ENCODE results near the gene NR2F2. TPM values are rescaled to one million over a fixed set of nuclear protein-coding genes. Genes with fewer than 3 reads are reported as not detected.
A peak's percentile ranks its signal among the peaks of the same experiment; 100 is the strongest.

NR2F2 gene
- total and polyA plus RNA-seq, 2 of the 13 experiments (the other 11 are each of a cell fraction or from before 2014, with no cell fraction given) = 3.5 to 4.7 TPM

DNA sequence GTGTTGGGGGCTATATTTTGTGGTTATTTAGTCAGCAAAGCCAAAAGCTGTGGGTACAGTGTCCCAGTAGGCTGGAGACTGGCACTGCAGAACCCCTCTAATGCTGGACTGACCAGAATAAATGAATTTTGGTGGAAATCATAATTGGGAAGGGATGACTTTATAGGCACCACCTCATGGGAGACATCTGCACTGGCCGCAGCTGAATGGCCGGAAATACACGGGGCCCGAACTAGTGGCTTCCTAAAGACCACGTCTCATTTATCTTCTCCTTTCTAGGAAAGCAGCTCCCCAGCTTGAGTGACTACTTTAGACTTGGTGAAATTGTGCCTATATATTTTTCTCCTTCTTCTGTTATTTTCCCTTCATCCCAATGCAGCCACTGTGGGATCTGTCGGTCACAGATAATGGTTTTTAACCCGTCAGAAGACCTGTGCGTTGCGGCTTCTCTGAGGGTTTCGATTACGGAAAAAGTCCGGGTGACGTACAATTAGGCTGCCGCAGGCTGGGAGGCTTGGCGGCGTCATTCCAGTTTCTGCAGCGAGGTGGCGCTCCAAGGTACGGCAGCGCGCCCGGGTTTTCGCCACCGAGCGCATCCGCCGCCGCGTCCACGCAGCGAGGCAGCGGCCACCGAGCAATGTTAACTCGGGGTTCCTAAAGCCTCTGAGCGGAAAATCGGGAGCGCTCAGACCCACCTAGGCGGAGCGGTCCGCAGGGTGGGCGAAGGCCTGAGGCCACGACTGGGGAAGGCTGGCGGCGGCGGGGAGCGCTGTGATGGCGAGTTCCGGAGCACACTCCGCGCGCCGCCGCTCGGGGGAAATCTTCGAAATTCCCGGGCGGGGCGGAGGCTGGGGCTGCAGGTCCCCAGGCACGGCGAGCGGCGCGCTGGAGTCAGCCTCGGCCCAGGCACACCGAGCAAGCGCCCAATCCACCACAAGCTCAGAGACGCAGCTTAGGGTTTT, 26.3 kb downstream of the NR2F2 start (continued):
- 0 out of 2 replicates have a peak, but pooled peaks have one; percentile 61 for TF ChIP-seq ZBTB21 (CRISPR knock-in tag; IDR thresholded peaks at IDR 0.05)
- no peak for TF ChIP-seq TOPORS (CRISPR knock-in tag; IDR thresholded peaks at IDR 0.05)
- 0 out of 2 replicates have a peak, but pooled peaks have one; percentile 27 for TF ChIP-seq ZNF639 (CRISPR knock-in tag; conservative IDR thresholded peaks at IDR 0.05)
- TF ChIP-seq ATF5 (CRISPR knock-in tag; IDR thresholded peaks at IDR 0.05; ENCODE audit: low read depth) = no peak
- TF ChIP-seq SMAD1 (CRISPR knock-in tag; IDR thresholded peaks at IDR 0.05; ENCODE audit: borderline replicate concordance, low read depth) = no peak
- no peak for TF ChIP-seq MTF1 (CRISPR knock-in tag; IDR thresholded peaks at IDR 0.05)
- TF ChIP-seq ZNF24 (IDR thresholded peaks at IDR 0.05) = no peak
- TF ChIP-seq BCL3 (CRISPR knock-in tag; IDR thresholded peaks at IDR 0.05) = peak; percentile 71; the same call in 1 of the 2 replicates
- peak; percentile 57; the same call in 1 of the 2 replicates for TF ChIP-seq DR1 (CRISPR knock-in tag; IDR thresholded peaks at IDR 0.05)
- peak; percentile 69 for TF ChIP-seq ASH2L (IDR thresholded peaks at IDR 0.05; ENCODE audit: insufficient read length, low read depth, low read length)
- no peak for TF ChIP-seq RARA (CRISPR knock-in tag; IDR thresholded peaks at IDR 0.05)
- peak; percentile 99 for TF ChIP-seq ZSCAN29 (CRISPR knock-in tag; conservative IDR thresholded peaks at IDR 0.05)
- 0 out of 2 replicates have a peak, but pooled peaks have one; percentile 39 for TF ChIP-seq MIXL1 (CRISPR knock-in tag; IDR thresholded peaks at IDR 0.05)
- TF ChIP-seq ZNF558 (CRISPR knock-in tag; IDR thresholded peaks at IDR 0.05; ENCODE audit: borderline replicate concordance) = peak; percentile 74; the same call in 1 of the 2 replicates
- peak; percentile 73; the same call in 1 of the 2 replicates for TF ChIP-seq ZNF574 (CRISPR knock-in tag; IDR thresholded peaks at IDR 0.05)
- TF ChIP-seq JUND (CRISPR knock-in tag; IDR thresholded peaks at IDR 0.05) = no peak
- TF ChIP-seq ZNF263 (CRISPR knock-in tag; IDR thresholded peaks at IDR 0.05) = no peak
- 0 out of 2 replicates have a peak, but pooled peaks have one; percentile 43 for TF ChIP-seq SALL2 (CRISPR knock-in tag; IDR thresholded peaks at IDR 0.05)
- no peak for TF ChIP-seq HOXA9 (CRISPR knock-in tag; IDR thresholded peaks at IDR 0.05; ENCODE audit: borderline replicate concordance)
- TF ChIP-seq KDM5A (IDR thresholded peaks at IDR 0.05; ENCODE audit: borderline replicate concordance, low read length) = no peak; the same call in 1 of the 2 replicates
- TF ChIP-seq HOXA7 (CRISPR knock-in tag; IDR thresholded peaks at IDR 0.05) = no peak
- peak; percentile 75; the same call in 1 of the 2 replicates for TF ChIP-seq ARNT2 (CRISPR knock-in tag; IDR thresholded peaks at IDR 0.05; ENCODE audit: low read depth)
